H1 (cell line): ENCODE results near the gene ALPK3. TPM values are rescaled to one million over a fixed set of nuclear protein-coding genes. Genes with fewer than 3 reads are reported as not detected.

Experiments used
- CTCF ChIA-PET: fragments of 300-600 bp; sonication (Branson Sonifier 250); formaldehyde crosslinking; loops from one replicate; lab custom pipeline; 2021; ENCODE audit not compliant: partially characterized antibody; lab: Charles Lee
- POLR2A ChIA-PET: fragments of 300-600 bp; sonication (Branson Sonifier 250); formaldehyde crosslinking; loops from one replicate; lab custom pipeline; 2021; ENCODE audit warnings: inconsistent platforms; ENCODE audit not compliant: partially characterized antibody; lab: Charles Lee
- DNase-seq, 2 experiments: peaks; one replicate each; pipeline versions ENCODE4 v3.0.0 to v3.0.0-alpha.2; 2010 to 2022; ENCODE audit warnings: low spot score in 2 of 2, low read depth in 1 of 2, mixed read lengths in 1 of 2
- FAIRE-seq: peaks from 2 replicates; lab custom pipeline; 2011; peaks lifted over from hg19 to GRCh38; lab: Jason Lieb, UNC
- H2AFZ ChIP-seq: 2 replicates; pipeline ENCODE4 v1.8.1; 2012; ENCODE audit warnings: low read length, inconsistent platforms
- H2AK5ac ChIP-seq: 2 replicates; pipeline ENCODE4 v1.6.1; 2013; ENCODE audit warnings: low read depth, low read length
- H2BK120ac ChIP-seq: replicated peaks from 2 replicates; pipeline ENCODE3; 2013; ENCODE audit warnings: low read depth, low read length, inconsistent platforms
- H2BK12ac ChIP-seq: 2 replicates; pipeline ENCODE4 v1.6.1; 2013; ENCODE audit warnings: low read depth, low read length
- H2BK15ac ChIP-seq: 2 replicates; pipeline ENCODE4 v1.6.1; 2013; ENCODE audit warnings: low read length
- H2BK20ac ChIP-seq: 2 replicates; pipeline ENCODE4 v1.6.1; 2013; ENCODE audit warnings: low read length
- H2BK5ac ChIP-seq: 2 replicates; pipeline ENCODE4 v1.6.1; 2013; ENCODE audit warnings: low read depth, low read length
- H3K14ac ChIP-seq: 2 replicates; pipeline ENCODE4 v1.6.1; 2013; ENCODE audit warnings: inconsistent platforms; ENCODE audit not compliant: insufficient read length
- H3K18ac ChIP-seq: 2 replicates; pipeline ENCODE4 v1.6.1; 2013; ENCODE audit warnings: low read length; ENCODE audit errors: extremely low read depth
- H3K23ac ChIP-seq: 2 replicates; pipeline ENCODE4 v1.6.1; 2013; ENCODE audit warnings: inconsistent platforms; ENCODE audit not compliant: insufficient read length
- H3K23me2 ChIP-seq: 2 replicates; pipeline ENCODE4 v1.6.1; 2013; ENCODE audit warnings: low read depth, low read length
- H3K27ac ChIP-seq: 2 replicates; pipeline ENCODE4 v1.6.1; 2011; ENCODE audit warnings: low read depth, low read length, inconsistent platforms
- H3K27me3 ChIP-seq, 4 experiments: replicated peaks in 1 of 4; 1 replicate in 1 of 4; 2 replicates in 3 of 4; pipeline versions ENCODE4 v1.6.1 to v1.8.1; 2011 to 2013; ENCODE audit warnings: low read length in 3 of 4, mild to moderate bottlenecking in 3 of 4, inconsistent platforms in 2 of 4, mixed read lengths in 2 of 4, moderate library complexity in 1 of 4; ENCODE audit not compliant: control insufficient read depth in 3 of 4, insufficient read depth in 3 of 4; ENCODE audit errors: extremely low read depth in 1 of 4
- H3K36me3 ChIP-seq, 4 experiments: 2 replicates each; pipeline versions ENCODE4 v1.6.1 to v1.8.1; 2011 to 2013; ENCODE audit warnings: mild to moderate bottlenecking in 4 of 4, low read length in 3 of 4, moderate library complexity in 2 of 4, control low read depth in 1 of 4, inconsistent platforms in 1 of 4; ENCODE audit not compliant: insufficient read depth in 4 of 4, control insufficient read depth in 2 of 4
- H3K4ac ChIP-seq: replicated peaks from 2 replicates; pipeline ENCODE3; 2013; ENCODE audit warnings: low read length, low read depth, mixed read lengths, inconsistent platforms; ENCODE audit not compliant: insufficient read length
- H3K4me1 ChIP-seq, 4 experiments: replicated peaks in 1 of 4; 1 replicate in 1 of 4; 2 replicates in 3 of 4; pipeline versions ENCODE4 v1.6.1 to v1.8.1; 2011 to 2013; ENCODE audit warnings: low read length in 3 of 4, inconsistent platforms in 2 of 4, mixed read lengths in 1 of 4; ENCODE audit not compliant: insufficient read depth in 4 of 4, control insufficient read depth in 3 of 4
- H3K4me2 ChIP-seq, 2 experiments: 2 replicates each; pipeline versions ENCODE4 v1.6.1 to v1.8.1; 2011 to 2013; ENCODE audit warnings: low read depth in 2 of 2, low read length in 2 of 2, control low read depth in 1 of 2, inconsistent platforms in 1 of 2, mild to moderate bottlenecking in 1 of 2; ENCODE audit not compliant: insufficient read depth in 1 of 2
- H3K4me3 ChIP-seq, 4 experiments: fragments of 200-600, 300-600 bp in 1 of 4; sonication (generic), shearing (Covaris generic), sonication (Bioruptor Twin) in 1 of 4; 2 replicates each; pipeline versions ENCODE4 v1.5.1 to v1.8.1; 2011 to 2016; ENCODE audit warnings: low read length in 4 of 4, low read depth in 3 of 4, control low read depth in 2 of 4, inconsistent platforms in 2 of 4, mild to moderate bottlenecking in 2 of 4, mixed read lengths in 1 of 4, moderate library complexity in 1 of 4; ENCODE audit not compliant: insufficient read depth in 2 of 4; ENCODE audit errors: extremely low read depth in 1 of 4
- H3K56ac ChIP-seq: replicated peaks from 2 replicates; pipeline ENCODE3; 2013; ENCODE audit warnings: low read depth, mild to moderate bottlenecking, mixed read lengths, low read length, inconsistent platforms; ENCODE audit not compliant: insufficient read length
- H3K79me1 ChIP-seq: 2 replicates; pipeline ENCODE4 v1.6.1; 2013; ENCODE audit warnings: low read depth, low read length, control low read depth
- H3K79me2 ChIP-seq, 2 experiments: 2 replicates each; pipeline versions ENCODE4 v1.6.1 to v1.8.1; 2012 to 2013; ENCODE audit warnings: low read length in 2 of 2, mild to moderate bottlenecking in 2 of 2, inconsistent platforms in 1 of 2; ENCODE audit not compliant: insufficient read depth in 2 of 2, control insufficient read depth in 1 of 2
- H3K9ac ChIP-seq, 4 experiments: replicated peaks in 1 of 4; 1 replicate in 1 of 4; 2 replicates in 3 of 4; pipeline versions ENCODE4 v1.6.1 to v1.8.1; 2011 to 2013; ENCODE audit warnings: low read depth in 3 of 4, low read length in 3 of 4, control low read depth in 2 of 4, mild to moderate bottlenecking in 2 of 4, moderate library complexity in 2 of 4, inconsistent platforms in 1 of 4; ENCODE audit errors: extremely low read depth in 1 of 4
- H3K9me3 ChIP-seq, 2 experiments: 2 replicates each; pipeline versions ENCODE4 v1.6.1 to v1.8.1; 2012 to 2013; ENCODE audit warnings: mild to moderate bottlenecking in 2 of 2, moderate library complexity in 2 of 2, control low read depth in 1 of 2, inconsistent platforms in 1 of 2, low read depth in 1 of 2, low read length in 1 of 2, mixed read lengths in 1 of 2; ENCODE audit not compliant: insufficient read depth in 2 of 2
- H4K20me1 ChIP-seq, 2 experiments: replicated peaks in 1 of 2; 2 replicates each; pipeline versions ENCODE3 to v1.8.1; 2011 to 2013; ENCODE audit warnings: inconsistent platforms in 2 of 2, low read length in 2 of 2, mild to moderate bottlenecking in 1 of 2; ENCODE audit not compliant: insufficient read depth in 2 of 2, control insufficient read depth in 1 of 2
- H4K5ac ChIP-seq: 2 replicates; pipeline ENCODE4 v1.6.1; 2013; ENCODE audit warnings: low read length, low read depth, mixed read lengths, inconsistent platforms; ENCODE audit not compliant: insufficient read length
- H4K8ac ChIP-seq: 2 replicates; pipeline ENCODE4 v1.8.0; 2013; ENCODE audit warnings: mild to moderate bottlenecking, moderate library complexity, low read length, inconsistent platforms; ENCODE audit not compliant: insufficient read depth; ENCODE audit errors: extremely low read depth
- H4K91ac ChIP-seq: replicated peaks from 2 replicates; pipeline ENCODE3; 2013; ENCODE audit warnings: low read length, mixed read lengths, inconsistent platforms; ENCODE audit not compliant: insufficient read length
- CEBPB ChIP-seq: IDR thresholded peaks from 2 replicates; pipeline ENCODE4 v1.6.1; 2012; ENCODE audit warnings: low read depth, low read length
- CHD1 ChIP-seq: IDR thresholded peaks from 2 replicates; pipeline ENCODE4 v1.6.1; 2012; ENCODE audit warnings: low read depth, low read length, improper control_type of control experiment
- CHD2 ChIP-seq: IDR thresholded peaks from 2 replicates; pipeline ENCODE4 v1.6.1; 2012; ENCODE audit warnings: low read length, improper control_type of control experiment
- E2F6 ChIP-seq: IDR thresholded peaks from 2 replicates; pipeline ENCODE4 v1.6.1; 2012; ENCODE audit warnings: inconsistent platforms
- EGR1 ChIP-seq: IDR thresholded peaks from 2 replicates; pipeline ENCODE4 v1.6.1; 2011; ENCODE audit warnings: low read depth, low read length, borderline replicate concordance
- FOSL1 ChIP-seq: IDR thresholded peaks from 2 replicates; pipeline ENCODE4 v1.6.1; 2011; ENCODE audit warnings: mild to moderate bottlenecking, low read depth, low read length, moderate library complexity; ENCODE audit not compliant: insufficient read depth
- RBBP5 ChIP-seq: IDR thresholded peaks from 2 replicates; pipeline ENCODE4 v1.7.1; 2012; ENCODE audit warnings: low read depth, mild to moderate bottlenecking, inconsistent platforms, low read length, moderate library complexity, borderline replicate concordance
- RFX5 ChIP-seq: IDR thresholded peaks from 2 replicates; pipeline ENCODE4 v1.6.1; 2011; ENCODE audit warnings: low read depth, low read length, improper control_type of control experiment, borderline replicate concordance
- SIN3A ChIP-seq, 2 experiments: IDR thresholded peaks in 1 of 2; conservative IDR thresholded peaks in 1 of 2; 2 replicates each; pipeline ENCODE4 v1.6.1; 2011 to 2012; ENCODE audit warnings: low read length in 2 of 2, improper control_type of control experiment in 1 of 2, low read depth in 1 of 2, mild to moderate bottlenecking in 1 of 2
- SP4 ChIP-seq: IDR thresholded peaks from 2 replicates; pipeline ENCODE4 v1.6.1; 2012; ENCODE audit warnings: low read length, inconsistent platforms
- TAF1 ChIP-seq: IDR thresholded peaks from 2 replicates; pipeline ENCODE4 v1.6.1; 2011; ENCODE audit warnings: mild to moderate bottlenecking, low read depth, low read length
- TBP ChIP-seq: IDR thresholded peaks from 2 replicates; pipeline ENCODE4 v1.6.1; 2011; ENCODE audit warnings: low read depth, low read length, improper control_type of control experiment
- TEAD4 ChIP-seq: IDR thresholded peaks from 2 replicates; pipeline ENCODE4 v1.6.1; 2012; ENCODE audit warnings: low read depth, low read length, inconsistent platforms, mixed read lengths
- YY1 ChIP-seq: IDR thresholded peaks from 2 replicates; pipeline ENCODE4 v1.6.1; 2011; ENCODE audit warnings: low read depth, mild to moderate bottlenecking, low read length
- WGBS, 2 experiments: shearing (Covaris generic) in 1 of 2; methylation state at CpG; one replicate each; pipeline versions ENCODE4 v1.1.6 to v1.1.7; 2013 to 2015; ENCODE audit warnings: low lambda C conversion rate in 2 of 2, mixed read lengths in 2 of 2, inconsistent platforms in 1 of 2, low coverage in 1 of 2, missing lambda C conversion rate in 1 of 2; ENCODE audit not compliant: insufficient replicate concordance in 2 of 2, insufficient coverage in 1 of 2, insufficient read length in 1 of 2; ENCODE audit errors: extremely low coverage in 1 of 2, missing lambda C conversion rate in 1 of 2; 5-methylcytosine and 5-hydroxymethylcytosine counted together
- polyA plus RNA-seq, 7 experiments: library from polyadenylated mRNA; depleted of rRNA in 3 of 7; stranded (reverse) in 5 of 7; unstranded in 2 of 7; fragments of >200 nt in 5 of 7; fragments of 200-250 nt in 2 of 7; gene quantifications; 1 replicate in 5 of 7; 2 replicates in 1 of 7; 4 replicates in 1 of 7; pipeline versions ENCODE4 v1.2.1 to v1.2.3, GENCODE V29; 2011 to 2013; ENCODE audit warnings: missing spikeins in 2 of 7, mixed read lengths in 2 of 7
- total RNA-seq: library from RNA; stranded (reverse); fragmentation: NEBNext Ultra II Directional; extraction: Animal tissue kit (Norgen Biotek cat#: 25700); gene quantifications from 2 replicates; pipeline ENCODE4 v1.2.1, GENCODE V29; 2021

ALPK3 gene
- total and polyA plus RNA-seq, 2 of the 8 experiments (the other 6 are each of a cell fraction or from before 2014, with no cell fraction given): 4.4 to 19.2 TPM

GRCh38 chr15:84773716-84774115, 43.4 kb upstream of the ALPK3 start:
- no peak overlapping the region for H4K5ac ChIP-seq
- POLR2A ChIA-PET: interaction anchor here (0.9 to 1.1 kb wide), 2 partner anchors 10 to 114 kb away, joined by 3 to 4 read pairs; no protein-coding TSS in a partner anchor
- no peak for TF ChIP-seq CEBPB
- no peak for TF ChIP-seq RBBP5
- no peak for TF ChIP-seq TEAD4
- TF ChIP-seq TBP: no peak
- TF ChIP-seq E2F6: no peak
- TF ChIP-seq FOSL1: no peak
- TF ChIP-seq YY1: no peak
- TF ChIP-seq SIN3A (conservative IDR thresholded peaks at IDR 0.05 in 1 of 2, IDR thresholded peaks at IDR 0.05 in 1 of 2; ENCODE audit: low read depth in 1 of 2, low read length in 2 of 2): no peak
- no peak for TF ChIP-seq EGR1
- no peak for TF ChIP-seq RFX5
- no peak for TF ChIP-seq SP4
- TF ChIP-seq CHD2: no peak
- no peak for TF ChIP-seq TAF1
- TF ChIP-seq CHD1: no peak

More at GRCh38 chr15:84773716-84774115, 43.4 kb upstream of the ALPK3 start:
- no peak overlapping the region for H3K4ac ChIP-seq
- H3K9me3 ChIP-seq: no peaks in the 10 kb centered on the region
- WGBS, 2 experiments: 91% methylated on average over 3 of the region's 3 CpGs; no CpG with 5 or more reads in 1 of the 2 experiments
- H2AFZ ChIP-seq: no peak overlapping the region
- no peak overlapping the region for H3K4me2 ChIP-seq
- no peaks in the 10 kb centered on the region; the same call in 1 of the 2 replicates for H3K23me2 ChIP-seq
- FAIRE-seq (no peak), DNase-seq (no peak)
- no peak overlapping the region for H3K23ac ChIP-seq
- CTCF ChIA-PET: interaction anchor here (0.7 to 2.2 kb wide), 7 partner anchors 10 to 203 kb away, joined by 3 to 5 read pairs (median 3); no protein-coding TSS in a partner anchor
- H2AK5ac ChIP-seq: no peak overlapping the region
- peaks cover 0 to 2% (median 0%) of the 10 kb centered on the region in 4 experiments; a peak in 1 of 7 replicates for H3K4me1 ChIP-seq
- H3K79me2 ChIP-seq: peaks cover 0 to 7% of the 10 kb centered on the region in 2 experiments; a peak in 2 of 4 replicates
- H2BK20ac ChIP-seq: no peak overlapping the region
- no peaks in the 10 kb centered on the region; a peak in 1 of 8 replicates for H3K36me3 ChIP-seq
- H3K27me3 ChIP-seq: no peaks in the 10 kb centered on the region
- no peak overlapping the region for H3K18ac ChIP-seq
- H3K79me1 ChIP-seq: peaks cover 7% of the 10 kb centered on the region
- no peak overlapping the region for H2BK15ac ChIP-seq
- peaks cover 2 to 8% of the 10 kb centered on the region in 2 experiments for H4K20me1 ChIP-seq
- H3K56ac ChIP-seq: no peak overlapping the region
- no peak overlapping the region for H2BK12ac ChIP-seq
- H3K27ac ChIP-seq: no peak overlapping the region
- H4K8ac ChIP-seq: no peak overlapping the region
- no peak overlapping the region for H3K14ac ChIP-seq
- no peak overlapping the region for H3K4me3 ChIP-seq
- H4K91ac ChIP-seq: no peak overlapping the region
- no peak overlapping the region for H2BK5ac ChIP-seq
- H3K9ac ChIP-seq: no peak overlapping the region
- H2BK120ac ChIP-seq: no peak overlapping the region
